Right ventricle myocardium inferior (tissue), 1 donor: ENCODE data around the gene ACAP1. TPM values are rescaled to one million over a fixed set of nuclear protein-coding genes. Genes with fewer than 3 reads are reported as not detected.
"Not testable (repeated sequence)": the region's sequence is repeated elsewhere in the genome, so short reads cannot be mapped to it uniquely, and the experiment has no call there.

Source experiments
- ATAC-seq: fragments of 200-7000 bp; cut with Tn5 transposase; one replicate; pipeline ENCODE4 v1.9.1; 2020; ENCODE audit warnings: mild to moderate bottlenecking, moderate library complexity
- DNase-seq: peaks from one replicate; pipeline ENCODE4 v3.0.0; 2021; ENCODE audit errors: missing footprints
- intact Hi-C: fragments of 100-400 bp; cut with DNase I; formaldehyde crosslinking; loops from one replicate; pipeline ENCODE4 v1.11.0; 2022
- total RNA-seq: library from RNA; stranded (reverse); fragmentation: NEBNext Ultra II Directional; extraction: Animal tissue kit (Norgen Biotek cat#: 25700); gene quantifications from one replicate; pipeline ENCODE4 v1.2.1, GENCODE V29; 2021
- donor health status: DM: no; HTN: yes; CAD: no; lungs with severe emphysema.

ACAP1 gene
- total RNA-seq, 1 donor from 2014 or later = 14.0 TPM

- no peak for ATAC-seq
- intact Hi-C loops = loop anchor here (10.0 kb wide), 1 partner anchor 261 kb away; the partner anchor contains the start of gene MPDU1
- DNase-seq = peak; percentile 78
Measured at GRCh38 chr17:7323731-7324437, 12.4 kb upstream of the ACAP1 start.

GRCh38 chr17:7324438-7324779 lies 11.9 kb upstream of the ACAP1 start:
- ATAC-seq = no peak
- intact Hi-C loops = loop anchor here (10.0 kb wide), 1 partner anchor 260 kb away; the partner anchor contains the start of gene MPDU1
- DNase-seq = no peak

GRCh38 chr17:7325031-7325528 lies 11.2 kb upstream of the ACAP1 start:
- DNase-seq (no peak), ATAC-seq (no peak)
- intact Hi-C loops = loop anchor here (10.0 kb wide), 1 partner anchor 260 kb away; the partner anchor contains the start of gene MPDU1

- ATAC-seq (no peak), DNase-seq (peak; percentile 47)
- intact Hi-C loops = loop anchor here (10.0 kb wide), 1 partner anchor 259 kb away; the partner anchor contains the start of gene MPDU1
Measured at GRCh38 chr17:7326186-7326585, 10.1 kb upstream of the ACAP1 start.

- DNase-seq (no peak), ATAC-seq (no peak)
- intact Hi-C loops = loop anchor here (10.0 kb wide), 1 partner anchor 258 kb away; the partner anchor contains the start of gene MPDU1
Measured at GRCh38 chr17:7327056-7327455, 9.3 kb upstream of the ACAP1 start.

- DNase-seq (no peak), ATAC-seq (no peak)
- intact Hi-C loops = loop anchor here (10.0 kb wide), 1 partner anchor 257 kb away; the partner anchor contains the start of gene MPDU1
Measured at GRCh38 chr17:7327501-7327900, 8.8 kb upstream of the ACAP1 start.

GRCh38 chr17:7328009-7328408 lies 8.3 kb upstream of the ACAP1 start:
- DNase-seq (no peak), ATAC-seq (no peak)
- intact Hi-C loops = loop anchor here (10.0 kb wide), 1 partner anchor 257 kb away; the partner anchor contains the start of gene MPDU1

- ATAC-seq = no peak
- intact Hi-C loops = loop anchor here (1.0 to 10.0 kb wide), 3 partner anchors 14 to 256 kb away; partner anchors contain the start of genes GPS2 and MPDU1
- DNase-seq = no peak
Measured at GRCh38 chr17:7328840-7329373, 7.4 kb upstream of the ACAP1 start, which contains the start of gene NEURL4. Gene NEURL4 (minus strand): TSS chr17:7329335. CDS start chr17:7329312, 23 bp downstream.

- intact Hi-C loops = loop anchor here (1.0 to 10.0 kb wide), 3 partner anchors 14 to 255 kb away; partner anchors contain the start of genes GPS2 and MPDU1
- DNase-seq (peak; percentile 99), ATAC-seq (peak; percentile 94)
Measured at GRCh38 chr17:7329374-7329996, 6.8 kb upstream of the ACAP1 start.

GRCh38 chr17:7329997-7330637 lies 6.2 kb upstream of the ACAP1 start:
- DNase-seq = peak; percentile 86
- intact Hi-C loops = loop anchor here (1.0 to 10.0 kb wide), 3 partner anchors 15 to 255 kb away; partner anchors contain the start of genes GPS2 and MPDU1
- peak; percentile 70 for ATAC-seq

GRCh38 chr17:7330638-7331015 lies 5.7 kb upstream of the ACAP1 start:
- ATAC-seq = no peak
- intact Hi-C loops = no loop called here
- DNase-seq = no peak

- DNase-seq = no peak
Measured at GRCh38 chr17:7332111-7332510, 4.2 kb upstream of the ACAP1 start.

GRCh38 chr17:7332600-7333069 lies 3.7 kb upstream of the ACAP1 start:
- intact Hi-C loops, ATAC-seq, DNase-seq: not testable (repeated sequence)

More at GRCh38 chr17:7332111-7332510, 4.2 kb upstream of the ACAP1 start:
- intact Hi-C loops = no loop called here
- no peak for ATAC-seq

GRCh38 chr17:7334938-7335538 lies 1.3 kb upstream of the ACAP1 start:
- peak; percentile 54 for DNase-seq
- intact Hi-C loops = no loop called here
- no peak for ATAC-seq

- intact Hi-C loops, ATAC-seq: not testable (repeated sequence)
- peak; percentile 11 for DNase-seq
Measured at GRCh38 chr17:7335765-7336164, 564 bp upstream of the ACAP1 start.

- DNase-seq = peak; percentile 34
- intact Hi-C loops, ATAC-seq: not testable (repeated sequence)
Measured at GRCh38 chr17:7337600-7337999, 1.3 kb downstream of the ACAP1 start.

GRCh38 chr17:7340179-7340578 lies 3.9 kb downstream of the ACAP1 start:
- ATAC-seq (no peak), DNase-seq (no peak)
- intact Hi-C loops = no loop called here

- intact Hi-C loops = no loop called here
- ATAC-seq (no peak), DNase-seq (no peak)
Measured at GRCh38 chr17:7341842-7342241, 5.5 kb downstream of the ACAP1 start.
